ENCODE measurements around the gene ZBTB43. TPM values are rescaled to one million over a fixed set of nuclear protein-coding genes. Genes with fewer than 3 reads are reported as not detected.

Gene ZBTB43
- total and polyA plus RNA-seq, 10 of the 15 experiments (the other 5 are each of a cell fraction or from before 2014, with no cell fraction given) = 2.4 to 19.3 (median 8.7) TPM

GRCh38 chr9:126857261-126857960, 52.6 kb downstream of the ZBTB43 start:
- H4K20me1 ChIP-seq (ENCODE audit: control insufficient read depth, insufficient read depth) = no peaks in the 10 kb centered on the region; the same call in 1 of the 2 replicates
- ChIA-PET POLR2A (interaction anchor here (0.6 kb wide), 1 partner anchor 48 kb away, joined by 3 read pairs; no protein-coding TSS in a partner anchor), RAD21 (ENCODE audit: unreplicated experiment) (no interaction called here), SMC1A (ENCODE audit: uncharacterized antibody, unreplicated experiment) (interaction anchor here (0.6 to 1.4 kb wide), 4 partner anchors 7 to 52 kb away, joined by 3 to 4 read pairs (median 3); no protein-coding TSS in a partner anchor), CTCF (interaction anchor here (0.8 to 3.0 kb wide), 6 partner anchors 8 to 877 kb away, joined by 3 to 8 read pairs (median 5); partner anchors contain the start of gene ZBTB43)
- no peak overlapping the region for H3K4me3 ChIP-seq
- H3K9me3 ChIP-seq (replicated peaks; ENCODE audit: control insufficient read depth, insufficient read depth, low read length) = no peaks in the 10 kb centered on the region
- in situ Hi-C loops (cut with MboI) (no loop called here), intact Hi-C loops (cut with micrococcal nuclease; ENCODE audit: unreplicated experiment) (no loop called here)
- H3K36me3 ChIP-seq (ENCODE audit: control insufficient read depth in 2 of 2, insufficient read depth in 2 of 2, low read length in 1 of 2) = no peaks in the 10 kb centered on the region
- no peak for FAIRE-seq
- H3K9ac ChIP-seq (ENCODE audit: control insufficient read depth, insufficient read depth, low read length) = no peak overlapping the region
- no TSS peak for BruUV-seq (replicated peaks)
- TF ChIP-seq NRF1 (conservative IDR thresholded peaks at IDR 0.05; ENCODE audit: low read depth, low read length) (no peak), HDAC2 (IDR thresholded peaks at IDR 0.05) (no peak), NR2C2 (IDR thresholded peaks at IDR 0.05; ENCODE audit: borderline replicate concordance, control insufficient read depth, insufficient read length, low read depth) (no peak)
- TF ChIP-seq, protein P1, sequence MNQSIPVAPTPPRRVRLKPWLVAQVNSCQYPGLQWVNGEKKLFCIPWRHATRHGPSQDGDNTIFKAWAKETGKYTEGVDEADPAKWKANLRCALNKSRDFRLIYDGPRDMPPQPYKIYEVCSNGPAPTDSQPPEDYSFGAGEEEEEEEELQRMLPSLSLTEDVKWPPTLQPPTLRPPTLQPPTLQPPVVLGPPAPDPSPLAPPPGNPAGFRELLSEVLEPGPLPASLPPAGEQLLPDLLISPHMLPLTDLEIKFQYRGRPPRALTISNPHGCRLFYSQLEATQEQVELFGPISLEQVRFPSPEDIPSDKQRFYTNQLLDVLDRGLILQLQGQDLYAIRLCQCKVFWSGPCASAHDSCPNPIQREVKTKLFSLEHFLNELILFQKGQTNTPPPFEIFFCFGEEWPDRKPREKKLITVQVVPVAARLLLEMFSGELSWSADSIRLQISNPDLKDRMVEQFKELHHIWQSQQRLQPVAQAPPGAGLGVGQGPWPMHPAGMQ (IDR thresholded peaks at IDR 0.05; ENCODE audit: borderline replicate concordance) = no peak
- H3K4me2 ChIP-seq (ENCODE audit: control insufficient read depth, insufficient read depth) = no peak overlapping the region
- peaks cover 16% of the 10 kb centered on the region for H3K79me2 ChIP-seq (ENCODE audit: control insufficient read depth, insufficient read depth, low read length)
- DNase-seq (ENCODE audit: low read depth, low spot score) = no peak
- peaks cover 0 to 5% of the 10 kb centered on the region in 2 experiments; a peak in 1 of 4 replicates for H3K27me3 ChIP-seq (replicated peaks in 1 of 2; ENCODE audit: control insufficient read depth in 2 of 2, insufficient read depth in 2 of 2, low read length in 1 of 2)
- no peak overlapping the region for H3K27ac ChIP-seq (ENCODE audit: control insufficient read depth, insufficient read depth)
- WGBS (ENCODE audit: insufficient coverage, insufficient replicate concordance, low lambda C conversion rate, missing lambda C conversion rate) = 62% methylated on average over 8 of the region's 8 CpGs
- H2AFZ ChIP-seq (ENCODE audit: control insufficient read depth, low read depth, low read length) = no peak overlapping the region
- peaks cover 9% of the 10 kb centered on the region for H3K4me1 ChIP-seq (ENCODE audit: control insufficient read depth, insufficient read depth, low read length)
- no peak for ATAC-seq
